ENCODE data around the gene AHI1. TPM values are rescaled to one million over a fixed set of nuclear protein-coding genes. Genes with fewer than 3 reads are reported as not detected.

Gene AHI1
- total and polyA plus RNA-seq, 11 donors: 5.7 to 17.1 (median 10.3) TPM

- Histone ChIP-seq H3K4me1 (no peaks in the 10 kb centered on the region), H3K27me3 (no peaks in the 10 kb centered on the region), H3K4me3 (no peak overlapping the region), H3K27ac (no peak overlapping the region), H3K36me3 (no peaks in the 10 kb centered on the region), H3K9me3 (no peaks in the 10 kb centered on the region)
- peak in 1 of 4 donors; percentile 46 for ATAC-seq
- no peak for DNase-seq
- peak; percentile 44 to 74 (median 59) for TF ChIP-seq CTCF (IDR thresholded peaks at IDR 0.05)
- no peak for TF ChIP-seq POLR2A (IDR thresholded peaks at IDR 0.05)
- intact Hi-C loops (cut with DNase I): loop anchor here in 9 of 10 donors (1.0 to 10.0 kb wide), 10 partner anchors 720 to 1048 kb away; partner anchors contain the start of gene MAP7 (in 1 of the 9)
- WGBS, 4 donors: 62 to 68% (median 66%) methylated on average over 4 of the region's 4 CpGs
Observed at GRCh38 chr6:135506270-135506997, 8.9 kb upstream of the AHI1 start.

- 47 to 56% (median 52%) methylated on average over 1 of the region's 1 CpG for WGBS, 4 donors
- intact Hi-C loops (cut with DNase I): loop anchor here in 9 of 10 donors (1.0 to 10.0 kb wide), 10 partner anchors 721 to 1049 kb away; partner anchors contain the start of gene MAP7 (in 1 of the 9)
Observed at GRCh38 chr6:135505648-135506047, 8.1 kb upstream of the AHI1 start.

GRCh38 chr6:135505222-135505621 is 7.7 kb upstream of the AHI1 start:
- no peak for ATAC-seq
- Histone ChIP-seq H3K27me3 (no peaks in the 10 kb centered on the region), H3K36me3 (no peaks in the 10 kb centered on the region), H3K9me3 (no peaks in the 10 kb centered on the region), H3K4me1 (no peaks in the 10 kb centered on the region), H3K27ac (no peak overlapping the region), H3K4me3 (no peak overlapping the region)
- intact Hi-C loops (cut with DNase I): loop anchor here in 7 of 10 donors (5.0 to 10.0 kb wide), 5 partner anchors 722 to 1050 kb away; partner anchors contain the start of gene MAP7 (in 1 of the 7)
- no peak for TF ChIP-seq CTCF (IDR thresholded peaks at IDR 0.05)
- WGBS, 4 donors: 97 to 99% (median 97%) methylated on average over 3 of the region's 3 CpGs
- no peak for DNase-seq

More at GRCh38 chr6:135505648-135506047, 8.1 kb upstream of the AHI1 start:
- TF ChIP-seq CTCF (IDR thresholded peaks at IDR 0.05): no peak
- TF ChIP-seq POLR2A (IDR thresholded peaks at IDR 0.05): no peak
- Histone ChIP-seq H3K36me3 (no peaks in the 10 kb centered on the region), H3K9me3 (no peaks in the 10 kb centered on the region), H3K27ac (no peak overlapping the region), H3K27me3 (no peaks in the 10 kb centered on the region), H3K4me3 (no peak overlapping the region), H3K4me1 (no peaks in the 10 kb centered on the region)
- ATAC-seq (no peak), DNase-seq (no peak)

- Histone ChIP-seq H3K27ac (no peak overlapping the region), H3K36me3 (no peaks in the 10 kb centered on the region), H3K9me3 (no peaks in the 10 kb centered on the region), H3K4me3 (no peak overlapping the region), H3K4me1 (no peaks in the 10 kb centered on the region), H3K27me3 (no peaks in the 10 kb centered on the region)
- intact Hi-C loops (cut with DNase I): loop anchor here in 8 of 10 donors (5.0 to 10.0 kb wide), 5 partner anchors 723 to 1050 kb away; partner anchors contain the start of gene MAP7 (in 1 of the 8)
- 78 to 88% (median 86%) methylated on average over 3 of the region's 3 CpGs for WGBS, 4 donors
- DNase-seq: no peak
- ATAC-seq: no peak
- TF ChIP-seq POLR2A (IDR thresholded peaks at IDR 0.05) (no peak), CTCF (IDR thresholded peaks at IDR 0.05) (no peak)
Observed at GRCh38 chr6:135504734-135505133, 7.2 kb upstream of the AHI1 start.

Data from heart left ventricle (tissue), 16 donors.